ENCODE measurements around the gene PRR15L.

The PRR15L gene

GRCh38 chr17:47962901-47963300 is 5.2 kb upstream of the PRR15L start:
- DNase-seq (ENCODE audit: extremely low read depth, low read depth): no peak
- TF ChIP-seq CTCF (IDR thresholded peaks at IDR 0.05; ENCODE audit: low read depth, low read length, missing control alignments): no peak
- no peak overlapping the region for H3K4me3 ChIP-seq (replicated peaks; ENCODE audit: low read depth, low read length)

GRCh38 chr17:47961406-47961805 is 3.7 kb upstream of the PRR15L start:
- no peak for TF ChIP-seq CTCF (IDR thresholded peaks at IDR 0.05; ENCODE audit: low read depth, low read length, missing control alignments)
- no peak for DNase-seq (ENCODE audit: extremely low read depth, low read depth)
- no peak overlapping the region for H3K4me3 ChIP-seq (replicated peaks; ENCODE audit: low read depth, low read length)

- DNase-seq (ENCODE audit: extremely low read depth, low read depth): no peak
- no peak for TF ChIP-seq CTCF (IDR thresholded peaks at IDR 0.05; ENCODE audit: low read depth, low read length, missing control alignments)
- H3K4me3 ChIP-seq (replicated peaks; ENCODE audit: low read depth, low read length): no peak overlapping the region
Measured at GRCh38 chr17:47959825-47960655, 2.4 kb upstream of the PRR15L start.

GRCh38 chr17:47956791-47957590 is 692 bp downstream of the PRR15L start:
- H3K4me3 ChIP-seq (replicated peaks; ENCODE audit: low read depth, low read length): no peak overlapping the region
- no peak for DNase-seq (ENCODE audit: extremely low read depth, low read depth)
- no peak for TF ChIP-seq CTCF (IDR thresholded peaks at IDR 0.05; ENCODE audit: low read depth, low read length, missing control alignments)

GRCh38 chr17:47955497-47956461 is 1.9 kb downstream of the PRR15L start:
- no peak for TF ChIP-seq CTCF (IDR thresholded peaks at IDR 0.05; ENCODE audit: low read depth, low read length, missing control alignments)
- H3K4me3 ChIP-seq (replicated peaks; ENCODE audit: low read depth, low read length): no peak overlapping the region
- no peak for DNase-seq (ENCODE audit: extremely low read depth, low read depth)

GRCh38 chr17:47953909-47954308 is 3.8 kb downstream of the PRR15L start:
- H3K4me3 ChIP-seq (replicated peaks; ENCODE audit: low read depth, low read length): no peak overlapping the region
- no peak for TF ChIP-seq CTCF (IDR thresholded peaks at IDR 0.05; ENCODE audit: low read depth, low read length, missing control alignments)
- no peak for DNase-seq (ENCODE audit: extremely low read depth, low read depth)
